Activated CD4-positive, alpha-beta T cell treated with anti-CD3 and anti-CD28 coated beads, Interleukin-2, amount 10 ng/mL, durations not matched to agents 7 days and 5 days (primary cell): Measurements from ENCODE around the gene GCNT1. TPM values are rescaled to one million over a fixed set of nuclear protein-coding genes. Genes with fewer than 3 reads are reported as not detected.
"Not testable (repeated sequence)": the region's sequence is repeated elsewhere in the genome, so short reads cannot be mapped to it uniquely, and the experiment has no call there.

Experiments
- CTCF ChIA-PET: fragments of 350-600 bp; sonication (Branson Sonifier 250); formaldehyde crosslinking; loops from one replicate; lab custom pipeline; 2021; ENCODE audit warnings: antibody characterized with exemption; lab: Charles Lee
- POLR2A ChIA-PET: fragments of 350-600 bp; sonication (Branson Sonifier 250); formaldehyde crosslinking; loops from one replicate; lab custom pipeline; 2021; ENCODE audit warnings: antibody characterized with exemption; lab: Charles Lee
- DNase-seq: peaks from one replicate; pipeline ENCODE4 v3.0.0-alpha.2; 2020
- H3K27ac Mint-ChIP-seq: one replicate; pipeline ENCODE4 v1.8.0; 2021; ENCODE audit warnings: mild to moderate bottlenecking, moderate library complexity, mixed read lengths
- H3K27me3 Mint-ChIP-seq: one replicate; pipeline ENCODE4 v1.8.0; 2021; ENCODE audit warnings: mixed read lengths
- H3K36me3 Mint-ChIP-seq: one replicate; pipeline ENCODE4 v1.8.0; 2021; ENCODE audit warnings: low read depth, mixed read lengths
- H3K4me1 Mint-ChIP-seq: one replicate; pipeline ENCODE4 v1.8.0; 2021; ENCODE audit warnings: mixed read lengths
- H3K4me3 Mint-ChIP-seq: one replicate; pipeline ENCODE4 v1.8.0; 2021; ENCODE audit warnings: mild to moderate bottlenecking, moderate library complexity, mixed read lengths
- H3K9me3 Mint-ChIP-seq: one replicate; pipeline ENCODE4 v1.8.0; 2021; ENCODE audit warnings: mixed read lengths
- total RNA-seq, 2 experiments: library from RNA; stranded (reverse); gene quantifications; one replicate each; pipeline ENCODE4 v1.2.3, GENCODE V29; 2021

Gene GCNT1
- total RNA-seq, 2 experiments from 2014 or later = 4.6 to 8.9 TPM

DNA sequence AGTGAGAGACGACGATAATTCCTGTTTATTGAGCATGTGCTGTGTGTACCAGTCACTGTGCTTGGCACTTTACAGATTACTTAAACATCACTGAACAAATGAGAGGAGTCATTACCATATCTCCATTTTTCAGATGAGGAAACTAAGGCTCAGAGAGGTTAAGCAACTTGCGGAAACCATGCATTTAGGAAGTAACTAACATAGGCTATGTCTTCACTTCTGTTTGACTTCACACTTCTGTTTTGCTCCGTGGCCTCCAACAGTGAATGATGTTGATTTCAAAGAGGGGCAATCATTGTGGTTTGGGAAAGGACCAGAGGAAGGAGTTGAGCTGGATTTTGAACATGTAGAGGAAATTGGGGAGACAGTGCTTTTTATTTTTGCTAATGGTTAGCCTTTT is 16.7 kb downstream of the GCNT1 start:
- Mint-ChIP-seq H3K4me1 (no peaks in the 10 kb centered on the region), H3K9me3 (peaks cover 10% of the 10 kb centered on the region), H3K27ac (no peak overlapping the region), H3K27me3 (no peaks in the 10 kb centered on the region), H3K36me3 (peaks cover 21% of the 10 kb centered on the region), H3K4me3 (no peak overlapping the region)
- ChIA-PET CTCF (interaction anchor here (0.6 to 1.0 kb wide), 2 partner anchors 13 to 14 kb away, joined by 3 read pairs; no protein-coding TSS in a partner anchor), POLR2A (no interaction called here)
- no peak for DNase-seq

DNA sequence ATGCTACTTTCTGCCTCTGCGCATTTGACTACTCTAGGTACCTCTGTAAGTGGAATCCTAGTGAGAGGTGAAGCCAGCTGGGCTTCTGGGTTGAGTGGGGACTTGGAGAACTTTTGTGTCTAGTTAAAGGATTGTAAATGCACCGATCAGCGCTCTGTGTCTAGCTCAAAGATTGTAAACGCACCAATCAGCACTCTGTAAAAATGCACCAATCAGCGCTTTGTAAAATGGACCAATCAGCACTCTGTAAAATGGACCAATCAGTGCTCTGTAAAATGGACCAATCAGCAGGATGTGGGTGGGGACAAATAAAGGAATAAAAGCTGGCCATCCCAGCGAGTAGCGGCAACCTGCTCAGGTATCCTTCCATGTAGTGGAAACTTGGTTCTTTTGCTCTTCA is 18.8 kb downstream of the GCNT1 start:
- H3K36me3 Mint-ChIP-seq = peaks cover 21% of the 10 kb centered on the region
- H3K9me3 Mint-ChIP-seq, H3K4me3 Mint-ChIP-seq, H3K27ac Mint-ChIP-seq, POLR2A ChIA-PET, DNase-seq, H3K27me3 Mint-ChIP-seq, H3K4me1 Mint-ChIP-seq: not testable (repeated sequence)
- CTCF ChIA-PET = interaction anchor here (0.9 kb wide), 1 partner anchor 9 kb away, joined by 3 read pairs; no protein-coding TSS in a partner anchor

DNA sequence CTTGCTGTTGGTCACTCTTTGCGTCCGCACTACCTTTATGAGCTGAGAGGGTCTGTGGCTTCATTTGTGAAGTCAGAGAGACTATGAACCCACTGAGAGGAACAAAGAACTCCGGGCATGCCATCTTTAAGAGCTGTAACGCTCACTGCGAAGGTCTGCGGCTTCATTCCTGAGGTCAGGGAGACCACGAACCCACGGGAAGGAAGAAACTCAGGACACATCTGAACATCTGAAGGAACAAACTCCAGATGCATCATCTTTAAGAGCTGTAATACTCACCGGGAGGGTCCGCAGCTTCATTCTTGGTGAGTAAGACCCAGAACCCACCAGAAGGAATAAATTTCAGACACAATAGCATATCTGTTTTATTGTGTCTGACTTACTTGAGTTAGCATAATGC is 19.2 kb downstream of the GCNT1 start:
- POLR2A ChIA-PET = no interaction called here
- no peaks in the 10 kb centered on the region for H3K4me1 Mint-ChIP-seq
- H3K27me3 Mint-ChIP-seq = no peaks in the 10 kb centered on the region
- no peak overlapping the region for H3K27ac Mint-ChIP-seq
- peaks cover 10% of the 10 kb centered on the region for H3K9me3 Mint-ChIP-seq
- DNase-seq = no peak
- H3K36me3 Mint-ChIP-seq = peaks cover 21% of the 10 kb centered on the region
- CTCF ChIA-PET = no interaction called here
- H3K4me3 Mint-ChIP-seq = no peak overlapping the region

DNA sequence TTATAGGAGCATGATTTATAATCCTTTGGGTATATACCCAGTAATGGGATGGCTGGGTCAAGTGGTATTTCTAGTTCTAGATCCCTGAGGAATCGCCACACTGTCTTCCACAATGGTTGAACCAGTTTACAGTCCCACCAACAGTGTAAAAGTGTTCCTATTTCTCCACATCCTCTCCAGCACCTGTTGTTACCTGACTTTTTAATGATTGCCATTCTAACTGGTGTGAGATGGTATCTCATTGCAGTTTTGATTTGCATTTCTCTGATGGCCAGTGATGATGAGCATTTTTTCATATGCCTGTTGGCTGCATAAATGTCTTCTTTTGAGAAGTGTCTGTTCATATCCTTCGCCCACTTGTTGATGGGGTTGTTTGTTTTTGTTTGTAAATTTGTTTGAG is 20.4 kb downstream of the GCNT1 start:
- H3K4me1 Mint-ChIP-seq, H3K27me3 Mint-ChIP-seq, H3K27ac Mint-ChIP-seq, POLR2A ChIA-PET, CTCF ChIA-PET, H3K4me3 Mint-ChIP-seq, DNase-seq, H3K9me3 Mint-ChIP-seq: not testable (repeated sequence)
- peaks cover 21% of the 10 kb centered on the region for H3K36me3 Mint-ChIP-seq

GRCh38 chr9:76486151-76486550 is 27.2 kb downstream of the GCNT1 start:
- Mint-ChIP-seq H3K4me1 (peaks cover 12% of the 10 kb centered on the region), H3K36me3 (peaks cover 8% of the 10 kb centered on the region), H3K27me3 (no peaks in the 10 kb centered on the region), H3K27ac (no peak overlapping the region), H3K9me3 (peaks cover 12% of the 10 kb centered on the region), H3K4me3 (no peak overlapping the region)
- POLR2A ChIA-PET = no interaction called here
- no peak for DNase-seq
- CTCF ChIA-PET = interaction anchor here (0.6 kb wide), 1 partner anchor 105 kb away, joined by 3 read pairs; no protein-coding TSS in a partner anchor

- POLR2A ChIA-PET = no interaction called here
- no peaks in the 10 kb centered on the region for H3K27me3 Mint-ChIP-seq
- CTCF ChIA-PET = interaction anchor here (1.1 kb wide), 1 partner anchor 12 kb away, joined by 3 read pairs; no protein-coding TSS in a partner anchor
- H3K4me1 Mint-ChIP-seq = peaks cover 12% of the 10 kb centered on the region
- peaks cover 8% of the 10 kb centered on the region for H3K36me3 Mint-ChIP-seq
- H3K4me3 Mint-ChIP-seq = no peak overlapping the region
- DNase-seq = no peak
- H3K9me3 Mint-ChIP-seq = peaks cover 18% of the 10 kb centered on the region
- no peak overlapping the region for H3K27ac Mint-ChIP-seq
Measured at GRCh38 chr9:76490249-76490990, 31.4 kb downstream of the GCNT1 start.

DNA sequence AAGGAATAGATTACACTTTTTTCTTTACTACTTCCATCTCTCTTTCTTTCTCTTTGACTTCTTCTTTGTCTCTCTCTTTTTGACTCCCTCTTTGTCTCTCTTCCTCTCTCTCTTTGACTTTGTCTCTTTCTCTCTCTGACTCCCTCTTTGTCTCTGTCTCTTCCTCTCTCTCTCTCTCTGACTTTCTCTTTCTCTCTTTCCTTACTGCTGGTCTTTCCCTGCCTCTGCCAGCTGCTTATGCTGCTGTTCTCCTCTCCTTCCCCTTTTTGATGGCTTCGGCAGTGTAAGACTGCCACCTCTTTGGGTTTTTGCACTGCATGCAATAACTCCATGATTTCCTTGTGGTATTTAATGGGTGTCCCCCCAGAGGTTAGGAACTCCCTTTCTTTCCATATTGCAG is 32.1 kb downstream of the GCNT1 start:
- Mint-ChIP-seq H3K9me3 (peaks cover 19% of the 10 kb centered on the region), H3K4me1 (peaks cover 12% of the 10 kb centered on the region)
- CTCF ChIA-PET, H3K27me3 Mint-ChIP-seq, DNase-seq, H3K36me3 Mint-ChIP-seq, H3K4me3 Mint-ChIP-seq, H3K27ac Mint-ChIP-seq, POLR2A ChIA-PET: not testable (repeated sequence)

GRCh38 chr9:76493496-76493895 is 34.5 kb downstream of the GCNT1 start:
- H3K36me3 Mint-ChIP-seq, CTCF ChIA-PET, H3K4me3 Mint-ChIP-seq, H3K4me1 Mint-ChIP-seq, DNase-seq, POLR2A ChIA-PET, H3K27me3 Mint-ChIP-seq, H3K27ac Mint-ChIP-seq: not testable (repeated sequence)
- H3K9me3 Mint-ChIP-seq = peaks cover 15% of the 10 kb centered on the region

GRCh38 chr9:76500061-76500460 is 41.1 kb downstream of the GCNT1 start:
- POLR2A ChIA-PET = no interaction called here
- no peak overlapping the region for H3K4me3 Mint-ChIP-seq
- CTCF ChIA-PET = no interaction called here
- peaks cover 2% of the 10 kb centered on the region for H3K9me3 Mint-ChIP-seq
- no peak overlapping the region for H3K27ac Mint-ChIP-seq
- H3K4me1 Mint-ChIP-seq = no peaks in the 10 kb centered on the region
- DNase-seq = no peak
- H3K36me3 Mint-ChIP-seq = peaks cover 13% of the 10 kb centered on the region
- no peaks in the 10 kb centered on the region for H3K27me3 Mint-ChIP-seq

GRCh38 chr9:76502746-76503145 is 43.8 kb downstream of the GCNT1 start:
- POLR2A ChIA-PET = no interaction called here
- H3K4me1 Mint-ChIP-seq = no peaks in the 10 kb centered on the region
- CTCF ChIA-PET = interaction anchor here (0.9 to 1.0 kb wide), 2 partner anchors 13 to 62 kb away, joined by 3 to 5 read pairs; no protein-coding TSS in a partner anchor
- no peak for DNase-seq
- H3K27ac Mint-ChIP-seq = no peak overlapping the region
- H3K27me3 Mint-ChIP-seq = no peaks in the 10 kb centered on the region
- H3K36me3 Mint-ChIP-seq = peaks cover 13% of the 10 kb centered on the region
- H3K9me3 Mint-ChIP-seq = no peaks in the 10 kb centered on the region
- H3K4me3 Mint-ChIP-seq = no peak overlapping the region

- Mint-ChIP-seq H3K4me3 (no peak overlapping the region), H3K4me1 (no peaks in the 10 kb centered on the region), H3K9me3 (no peaks in the 10 kb centered on the region), H3K27me3 (peaks cover 3% of the 10 kb centered on the region), H3K27ac (no peak overlapping the region), H3K36me3 (no peaks in the 10 kb centered on the region)
- DNase-seq = no peak
- CTCF ChIA-PET = no interaction called here
- POLR2A ChIA-PET = no interaction called here
Measured at GRCh38 chr9:76510041-76510440, 51.1 kb downstream of the GCNT1 start.

- peaks cover 3% of the 10 kb centered on the region for H3K27me3 Mint-ChIP-seq
- ChIA-PET POLR2A (no interaction called here), CTCF (no interaction called here)
- DNase-seq = no peak
- no peak overlapping the region for H3K27ac Mint-ChIP-seq
- no peak overlapping the region for H3K4me3 Mint-ChIP-seq
- H3K4me1 Mint-ChIP-seq = no peaks in the 10 kb centered on the region
- H3K36me3 Mint-ChIP-seq = no peaks in the 10 kb centered on the region
- H3K9me3 Mint-ChIP-seq = no peaks in the 10 kb centered on the region
Measured at GRCh38 chr9:76510446-76510845, 51.5 kb downstream of the GCNT1 start.

DNA sequence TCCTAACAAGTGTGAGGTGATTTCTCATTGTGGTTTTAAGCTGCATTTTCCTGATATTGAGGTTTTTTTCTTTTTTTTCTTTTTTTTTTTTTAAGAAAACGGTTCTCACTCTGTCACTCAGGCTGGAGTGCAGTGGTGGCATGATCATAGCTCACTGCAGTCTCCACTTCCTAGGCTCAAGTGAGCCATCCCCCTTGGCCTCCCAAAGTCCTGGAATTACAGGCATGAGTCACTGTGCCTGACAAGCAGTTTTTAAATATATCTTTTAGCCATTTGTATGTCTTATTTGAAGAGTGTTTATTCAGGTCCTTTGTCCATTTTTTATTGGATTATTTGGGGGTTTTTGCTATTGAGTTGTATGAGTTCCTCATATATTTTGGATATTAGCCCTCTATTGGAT is 53.8 kb downstream of the GCNT1 start:
- H3K4me3 Mint-ChIP-seq = no peak overlapping the region
- H3K27ac Mint-ChIP-seq = no peak overlapping the region
- no peaks in the 10 kb centered on the region for H3K4me1 Mint-ChIP-seq
- no peaks in the 10 kb centered on the region for H3K36me3 Mint-ChIP-seq
- POLR2A ChIA-PET = no interaction called here
- peaks cover 3% of the 10 kb centered on the region for H3K27me3 Mint-ChIP-seq
- CTCF ChIA-PET = interaction anchor here (1.0 kb wide), 1 partner anchor 47 kb away, joined by 3 read pairs; no protein-coding TSS in a partner anchor
- DNase-seq = no peak
- no peaks in the 10 kb centered on the region for H3K9me3 Mint-ChIP-seq
